Breast epithelium (tissue), 3 donors: ENCODE measurements around the gene TAF1.

Experiments used
- CTCF ChIP-seq, 3 donors: fragments of 450-650 bp; IDR thresholded peaks; one replicate each; pipeline ENCODE4 v1.5.1; 2016 to 2017; ENCODE audit warnings: antibody characterized with exemption in 3 of 3, mild to moderate bottlenecking in 3 of 3, moderate library complexity in 3 of 3
- POLR2A ChIP-seq: fragments of 450-650 bp; IDR thresholded peaks from one replicate; pipeline ENCODE4 v1.6.1; 2016; ENCODE audit warnings: antibody characterized with exemption, mild to moderate bottlenecking, moderate library complexity
- POLR2AphosphoS5 ChIP-seq, 3 donors: sonication (generic); formaldehyde crosslinking; IDR thresholded peaks; one replicate each; pipeline ENCODE4 v1.6.1; 2017; ENCODE audit warnings: antibody characterized with exemption in 3 of 3

GRCh38 chrX:71453056-71453455 lies 86.9 kb downstream of the TAF1 start:
- TF ChIP-seq POLR2A = no peak
- TF ChIP-seq CTCF (IDR thresholded peaks at IDR 0.05) = no peak
- TF ChIP-seq POLR2AphosphoS5 (IDR thresholded peaks at IDR 0.05) = no peak
